OCI-LY1 (cell line): Measurements from ENCODE around the gene FYCO1.

Source experiments
- EZH2 ChIP-seq: fragments of 200-600 bp; sonication (generic), shearing (Covaris generic); IDR thresholded peaks from 2 replicates; pipeline ENCODE4 v1.8.0; 2017; ENCODE audit warnings: borderline replicate concordance, mixed run types, mild to moderate bottlenecking, antibody characterized with exemption, low read length, moderate library complexity, mixed read lengths
- TF ChIP-seq, protein P1 (sequence below): fragments of 200-600 bp; sonication (generic), shearing (Covaris generic); IDR thresholded peaks from 2 replicates; pipeline ENCODE4 v1.5.1; 2017; ENCODE audit warnings: mild to moderate bottlenecking, antibody characterized with exemption, low read length, moderate library complexity, mixed read lengths

DNA sequence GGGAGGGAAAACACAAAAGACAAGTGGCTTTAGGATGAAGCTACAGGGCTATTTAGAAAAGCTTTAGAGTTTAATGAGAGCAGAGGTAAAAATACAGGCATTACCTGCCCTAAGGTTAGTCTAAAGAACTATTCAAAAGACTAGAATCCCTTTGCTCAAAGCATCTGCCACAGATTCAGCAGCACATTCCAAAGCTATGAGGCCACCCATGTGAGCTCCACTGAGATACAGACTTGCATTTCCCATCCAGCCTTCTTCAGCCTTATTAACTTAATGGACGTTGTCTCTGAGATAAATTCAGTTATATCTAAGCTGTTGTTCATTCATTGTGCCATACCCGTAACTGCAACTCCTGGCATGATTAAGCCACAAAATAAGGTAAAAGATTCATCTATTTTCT lies 26.9 kb downstream of the FYCO1 start:
- TF ChIP-seq, protein P1, sequence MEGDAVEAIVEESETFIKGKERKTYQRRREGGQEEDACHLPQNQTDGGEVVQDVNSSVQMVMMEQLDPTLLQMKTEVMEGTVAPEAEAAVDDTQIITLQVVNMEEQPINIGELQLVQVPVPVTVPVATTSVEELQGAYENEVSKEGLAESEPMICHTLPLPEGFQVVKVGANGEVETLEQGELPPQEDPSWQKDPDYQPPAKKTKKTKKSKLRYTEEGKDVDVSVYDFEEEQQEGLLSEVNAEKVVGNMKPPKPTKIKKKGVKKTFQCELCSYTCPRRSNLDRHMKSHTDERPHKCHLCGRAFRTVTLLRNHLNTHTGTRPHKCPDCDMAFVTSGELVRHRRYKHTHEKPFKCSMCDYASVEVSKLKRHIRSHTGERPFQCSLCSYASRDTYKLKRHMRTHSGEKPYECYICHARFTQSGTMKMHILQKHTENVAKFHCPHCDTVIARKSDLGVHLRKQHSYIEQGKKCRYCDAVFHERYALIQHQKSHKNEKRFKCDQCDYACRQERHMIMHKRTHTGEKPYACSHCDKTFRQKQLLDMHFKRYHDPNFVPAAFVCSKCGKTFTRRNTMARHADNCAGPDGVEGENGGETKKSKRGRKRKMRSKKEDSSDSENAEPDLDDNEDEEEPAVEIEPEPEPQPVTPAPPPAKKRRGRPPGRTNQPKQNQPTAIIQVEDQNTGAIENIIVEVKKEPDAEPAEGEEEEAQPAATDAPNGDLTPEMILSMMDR: no peak
- TF ChIP-seq EZH2: no peak
